Ishikawa (cell line): ENCODE data around the gene C2CD2L.

Experiments used
- CEBPB ChIP-seq: IDR thresholded peaks from 2 replicates; pipeline ENCODE4 v1.6.1; 2012
- CREB1 ChIP-seq: IDR thresholded peaks from 2 replicates; pipeline ENCODE4 v1.6.1; 2012; ENCODE audit warnings: low read depth
- EGR1 ChIP-seq: IDR thresholded peaks from 2 replicates; pipeline ENCODE4 v1.6.1; 2012
- EP300 ChIP-seq: IDR thresholded peaks from 2 replicates; pipeline ENCODE4 v1.6.1; 2012; ENCODE audit warnings: borderline replicate concordance
- FOXM1 ChIP-seq: IDR thresholded peaks from 2 replicates; pipeline ENCODE4 v1.6.1; 2012; ENCODE audit warnings: low read depth, borderline replicate concordance
- NFIC ChIP-seq: IDR thresholded peaks from 2 replicates; pipeline ENCODE4 v1.6.1; 2012
- RAD21 ChIP-seq: IDR thresholded peaks from 2 replicates; pipeline ENCODE4 v1.6.1; 2012; ENCODE audit warnings: low read depth
- TAF1 ChIP-seq: IDR thresholded peaks from 2 replicates; pipeline ENCODE4 v1.6.1; 2012; ENCODE audit warnings: low read depth, mild to moderate bottlenecking
- TCF12 ChIP-seq: IDR thresholded peaks from 2 replicates; pipeline ENCODE4 v1.6.1; 2012; ENCODE audit warnings: low read depth
- TEAD4 ChIP-seq: IDR thresholded peaks from 2 replicates; pipeline ENCODE4 v1.6.1; 2012
- YY1 ChIP-seq: IDR thresholded peaks from 2 replicates; pipeline ENCODE4 v1.6.1; 2012; ENCODE audit warnings: low read depth
- ZBTB7A ChIP-seq: IDR thresholded peaks from 2 replicates; pipeline ENCODE4 v1.6.1; 2012; ENCODE audit warnings: low read depth
- TF ChIP-seq, protein P1 (sequence below): IDR thresholded peaks from 2 replicates; pipeline ENCODE4 v1.6.1; 2012
- TF ChIP-seq, protein P2 (sequence below): IDR thresholded peaks from 2 replicates; pipeline ENCODE4 v1.6.1; 2012; ENCODE audit warnings: low read depth, mild to moderate bottlenecking
- TF ChIP-seq, protein P3 (sequence below): IDR thresholded peaks from 2 replicates; pipeline ENCODE4 v1.6.1; 2012

C2CD2L gene

DNA sequence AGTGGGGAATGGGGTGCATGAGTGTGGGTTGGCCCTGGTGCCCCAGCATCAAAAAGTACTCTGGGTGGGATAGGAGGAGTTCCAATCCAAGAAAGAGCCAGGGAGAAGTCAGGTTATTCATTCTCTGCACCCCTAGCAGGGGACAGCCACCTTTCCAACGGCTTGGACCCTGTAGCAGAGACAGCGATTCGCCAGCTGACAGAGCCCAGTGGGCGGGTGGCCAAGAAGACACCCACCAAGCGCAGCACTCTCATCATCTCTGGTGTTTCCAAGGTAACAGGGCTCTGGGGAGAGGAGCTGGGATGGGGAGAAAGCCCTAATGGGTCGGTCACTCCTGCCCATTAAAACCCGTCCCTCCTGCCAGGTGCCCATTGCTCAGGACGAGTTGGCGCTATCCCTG lies 6.6 kb downstream of the C2CD2L start:
- TF ChIP-seq, protein P1, sequence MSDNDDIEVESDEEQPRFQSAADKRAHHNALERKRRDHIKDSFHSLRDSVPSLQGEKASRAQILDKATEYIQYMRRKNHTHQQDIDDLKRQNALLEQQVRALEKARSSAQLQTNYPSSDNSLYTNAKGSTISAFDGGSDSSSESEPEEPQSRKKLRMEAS = no peak
- TF ChIP-seq EGR1 (no peak), EP300 (no peak), ZBTB7A (no peak), RAD21 (no peak), NFIC (no peak), YY1 (no peak), FOXM1 (no peak), TAF1 (no peak), TCF12 (no peak), CEBPB (no peak), TEAD4 (no peak), CREB1 (no peak)
- TF ChIP-seq, protein P2, sequence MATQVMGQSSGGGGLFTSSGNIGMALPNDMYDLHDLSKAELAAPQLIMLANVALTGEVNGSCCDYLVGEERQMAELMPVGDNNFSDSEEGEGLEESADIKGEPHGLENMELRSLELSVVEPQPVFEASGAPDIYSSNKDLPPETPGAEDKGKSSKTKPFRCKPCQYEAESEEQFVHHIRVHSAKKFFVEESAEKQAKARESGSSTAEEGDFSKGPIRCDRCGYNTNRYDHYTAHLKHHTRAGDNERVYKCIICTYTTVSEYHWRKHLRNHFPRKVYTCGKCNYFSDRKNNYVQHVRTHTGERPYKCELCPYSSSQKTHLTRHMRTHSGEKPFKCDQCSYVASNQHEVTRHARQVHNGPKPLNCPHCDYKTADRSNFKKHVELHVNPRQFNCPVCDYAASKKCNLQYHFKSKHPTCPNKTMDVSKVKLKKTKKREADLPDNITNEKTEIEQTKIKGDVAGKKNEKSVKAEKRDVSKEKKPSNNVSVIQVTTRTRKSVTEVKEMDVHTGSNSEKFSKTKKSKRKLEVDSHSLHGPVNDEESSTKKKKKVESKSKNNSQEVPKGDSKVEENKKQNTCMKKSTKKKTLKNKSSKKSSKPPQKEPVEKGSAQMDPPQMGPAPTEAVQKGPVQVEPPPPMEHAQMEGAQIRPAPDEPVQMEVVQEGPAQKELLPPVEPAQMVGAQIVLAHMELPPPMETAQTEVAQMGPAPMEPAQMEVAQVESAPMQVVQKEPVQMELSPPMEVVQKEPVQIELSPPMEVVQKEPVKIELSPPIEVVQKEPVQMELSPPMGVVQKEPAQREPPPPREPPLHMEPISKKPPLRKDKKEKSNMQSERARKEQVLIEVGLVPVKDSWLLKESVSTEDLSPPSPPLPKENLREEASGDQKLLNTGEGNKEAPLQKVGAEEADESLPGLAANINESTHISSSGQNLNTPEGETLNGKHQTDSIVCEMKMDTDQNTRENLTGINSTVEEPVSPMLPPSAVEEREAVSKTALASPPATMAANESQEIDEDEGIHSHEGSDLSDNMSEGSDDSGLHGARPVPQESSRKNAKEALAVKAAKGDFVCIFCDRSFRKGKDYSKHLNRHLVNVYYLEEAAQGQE = no peak
- TF ChIP-seq, protein P3, sequence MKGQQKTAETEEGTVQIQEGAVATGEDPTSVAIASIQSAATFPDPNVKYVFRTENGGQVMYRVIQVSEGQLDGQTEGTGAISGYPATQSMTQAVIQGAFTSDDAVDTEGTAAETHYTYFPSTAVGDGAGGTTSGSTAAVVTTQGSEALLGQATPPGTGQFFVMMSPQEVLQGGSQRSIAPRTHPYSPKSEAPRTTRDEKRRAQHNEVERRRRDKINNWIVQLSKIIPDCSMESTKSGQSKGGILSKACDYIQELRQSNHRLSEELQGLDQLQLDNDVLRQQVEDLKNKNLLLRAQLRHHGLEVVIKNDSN = no peak

GRCh38 chr11:119114351-119114750 lies 7.2 kb downstream of the C2CD2L start:
- no peak for TF ChIP-seq TAF1
- no peak for TF ChIP-seq EP300
- TF ChIP-seq CEBPB = no peak
- TF ChIP-seq TEAD4 = no peak
- TF ChIP-seq, protein P1 = no peak
- no peak for TF ChIP-seq YY1
- no peak for TF ChIP-seq TCF12
- no peak for TF ChIP-seq RAD21
- TF ChIP-seq, protein P3 = no peak
- TF ChIP-seq, protein P2 = no peak
- no peak for TF ChIP-seq EGR1
- TF ChIP-seq NFIC = no peak
- no peak for TF ChIP-seq ZBTB7A
- TF ChIP-seq CREB1 = no peak
- no peak for TF ChIP-seq FOXM1

DNA sequence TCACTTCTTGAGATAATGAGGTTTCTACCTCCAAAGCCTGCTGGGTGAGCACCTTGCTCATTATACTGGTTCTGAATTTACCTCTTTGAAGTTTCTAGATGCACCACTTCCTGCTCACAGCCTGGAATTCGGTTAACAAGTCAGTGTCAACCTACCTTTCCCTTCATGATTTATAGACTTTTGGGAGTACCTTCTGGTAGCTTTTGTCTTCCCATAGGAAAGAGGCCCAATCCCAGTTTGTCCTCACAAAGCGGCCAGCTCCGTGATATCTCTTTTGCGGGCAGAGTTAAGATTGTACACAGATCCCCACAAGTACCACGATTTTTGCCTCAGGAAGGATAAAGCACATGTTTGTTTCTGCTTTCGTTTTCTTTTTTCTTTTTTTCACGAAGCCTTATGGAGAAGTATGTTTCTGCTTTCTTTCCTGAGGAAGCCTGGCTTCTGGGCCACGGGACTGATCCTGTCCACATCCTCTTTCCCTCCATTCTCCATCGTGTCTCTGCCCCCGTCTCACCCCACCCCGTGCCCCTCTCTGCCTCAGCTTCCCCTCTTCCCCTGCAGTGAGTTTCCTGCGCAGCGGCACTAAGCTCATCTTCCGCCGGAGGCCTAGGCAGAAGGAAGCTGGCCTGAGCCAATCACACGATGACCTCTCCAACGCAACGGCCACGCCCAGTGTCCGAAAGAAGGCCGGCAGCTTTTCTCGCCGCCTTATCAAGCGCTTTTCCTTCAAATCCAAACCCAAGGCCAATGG lies 8.5 kb downstream of the C2CD2L start:
- TF ChIP-seq FOXM1 (no peak), EGR1 (no peak), CREB1 (no peak), YY1 (no peak), ZBTB7A (no peak), EP300 (no peak)
- TF ChIP-seq, protein P3 = no peak
- TF ChIP-seq, protein P2 = no peak

GRCh38 chr11:119116235-119116594 lies 9.1 kb downstream of the C2CD2L start:
- TF ChIP-seq, protein P3 = no peak
- no peak for TF ChIP-seq TEAD4
- no peak for TF ChIP-seq RAD21
- TF ChIP-seq YY1 = no peak
- TF ChIP-seq, protein P2 = no peak
- TF ChIP-seq CREB1 = no peak
- TF ChIP-seq EGR1 = no peak
- TF ChIP-seq ZBTB7A = no peak
- no peak for TF ChIP-seq NFIC
- TF ChIP-seq FOXM1 = no peak
- TF ChIP-seq TAF1 = no peak
- TF ChIP-seq, protein P1 = no peak
- TF ChIP-seq CEBPB = no peak
